Vagina (tissue), 2 donors: ENCODE data around the gene CCL11.

Source experiments
- CTCF ChIP-seq, 3 experiments: fragments of 450-650 bp in 2 of 3; fragments of 200-600 bp in 1 of 3; sonication (generic) in 1 of 3; IDR thresholded peaks; one replicate each; pipeline ENCODE4 v1.5.1; 2017 to 2019; ENCODE audit warnings: antibody characterized with exemption in 3 of 3, mild to moderate bottlenecking in 2 of 3, moderate library complexity in 2 of 3
- POLR2A ChIP-seq, 2 donors: fragments of 450-650 bp; IDR thresholded peaks; one replicate each; pipeline ENCODE4 v1.6.1; 2017; ENCODE audit warnings: antibody characterized with exemption in 2 of 2, mild to moderate bottlenecking in 2 of 2, moderate library complexity in 2 of 2
- POLR2AphosphoS5 ChIP-seq, 2 donors: sonication (generic); formaldehyde crosslinking; IDR thresholded peaks; one replicate each; pipeline ENCODE4 v1.9.0; 2017; ENCODE audit warnings: antibody characterized with exemption in 2 of 2, mild to moderate bottlenecking in 2 of 2, low read depth in 1 of 2; ENCODE audit not compliant: insufficient read depth in 1 of 2

DNA sequence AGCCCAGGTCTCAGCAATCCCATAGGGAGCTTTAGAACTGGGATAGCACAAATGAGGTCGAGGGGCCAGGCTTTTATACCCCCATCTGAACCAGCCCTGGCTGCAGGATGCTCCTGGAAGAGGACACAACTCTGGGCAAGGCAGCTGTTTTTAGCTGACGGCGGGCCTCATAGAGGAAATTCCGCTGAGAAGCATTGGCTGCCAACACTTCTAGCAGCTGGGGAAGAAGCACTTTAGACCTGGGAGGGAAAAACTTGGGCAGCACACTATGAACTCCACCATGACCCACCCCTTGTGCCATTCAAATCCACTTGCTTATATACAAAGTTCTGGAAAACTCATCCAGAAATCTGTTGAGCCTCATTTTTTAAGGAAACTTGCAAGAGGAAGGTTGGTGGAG, 5.0 kb downstream of the CCL11 start:
- TF ChIP-seq CTCF (IDR thresholded peaks at IDR 0.05) (no peak), POLR2A (IDR thresholded peaks at IDR 0.05) (no peak), POLR2AphosphoS5 (IDR thresholded peaks at IDR 0.05; ENCODE audit: insufficient read depth in 1 of 2, low read depth in 1 of 2) (no peak)
